Chondrocyte (in vitro differentiated cells): ENCODE measurements around the gene LTBP2. TPM values are rescaled to one million over a fixed set of nuclear protein-coding genes. Genes with fewer than 3 reads are reported as not detected.

Experiments used
- DNase-seq: peaks from one replicate; pipeline ENCODE4 v3.0.0; 2021; ENCODE audit warnings: mixed read lengths, low spot score
- H3K27ac Mint-ChIP-seq: one replicate; pipeline ENCODE4 v1.8.0; 2021; ENCODE audit warnings: mild to moderate bottlenecking, moderate library complexity, mixed read lengths; ENCODE audit not compliant: unreplicated experiment
- H3K27me3 Mint-ChIP-seq: 2 replicates; pipeline ENCODE4 v1.8.0; 2021; ENCODE audit warnings: low read depth, mixed read lengths
- H3K36me3 Mint-ChIP-seq: 2 replicates; pipeline ENCODE4 v1.8.0; 2021; ENCODE audit warnings: low read depth, mixed read lengths
- H3K4me1 Mint-ChIP-seq: 2 replicates; pipeline ENCODE4 v1.8.0; 2021; ENCODE audit warnings: low read depth, mild to moderate bottlenecking, mixed read lengths
- H3K4me3 Mint-ChIP-seq: one replicate; pipeline ENCODE4 v1.8.0; 2021; ENCODE audit warnings: mild to moderate bottlenecking, moderate library complexity, mixed read lengths; ENCODE audit not compliant: unreplicated experiment
- H3K9me3 Mint-ChIP-seq: 2 replicates; pipeline ENCODE4 v1.8.0; 2021; ENCODE audit warnings: low read depth, mixed read lengths
- CTCF ChIP-seq: fragments of 200-600 bp; sonication (generic); IDR thresholded peaks from 2 replicates; pipeline ENCODE4 v1.5.0; 2021; ENCODE audit warnings: antibody characterized with exemption, mild to moderate bottlenecking, moderate library complexity
- total RNA-seq: library from RNA; stranded (reverse); gene quantifications from 3 replicates; pipeline ENCODE4 v1.2.1, GENCODE V29; 2021

The LTBP2 gene
- total RNA-seq, 1 donor from 2014 or later, result 215 TPM

- Mint-ChIP-seq H3K27me3 (no peaks in the 10 kb centered on the region), H3K4me1 (peaks cover 93% of the 10 kb centered on the region), H3K4me3 (no peak overlapping the region), H3K27ac (peak overlapping the region; percentile 100), H3K36me3 (no peaks in the 10 kb centered on the region), H3K9me3 (no peaks in the 10 kb centered on the region)
- TF ChIP-seq CTCF, result no peak
- no peak for DNase-seq
Measured at GRCh38 chr14:74574090-74574433, 38.0 kb downstream of the LTBP2 start.

GRCh38 chr14:74573421-74574089 is 38.5 kb downstream of the LTBP2 start:
- peak; percentile 33 for TF ChIP-seq CTCF
- DNase-seq, result peak; percentile 43
- no peak overlapping the region for H3K4me3 Mint-ChIP-seq
- H3K36me3 Mint-ChIP-seq, result no peaks in the 10 kb centered on the region
- H3K9me3 Mint-ChIP-seq, result no peaks in the 10 kb centered on the region
- peaks cover 97% of the 10 kb centered on the region for H3K4me1 Mint-ChIP-seq
- H3K27ac Mint-ChIP-seq, result peak overlapping the region; percentile 100
- no peaks in the 10 kb centered on the region for H3K27me3 Mint-ChIP-seq

- no peak for TF ChIP-seq CTCF
- Mint-ChIP-seq H3K9me3 (no peaks in the 10 kb centered on the region), H3K4me1 (peaks cover 99% of the 10 kb centered on the region), H3K27me3 (no peaks in the 10 kb centered on the region), H3K27ac (peak overlapping the region; percentile 100), H3K36me3 (no peaks in the 10 kb centered on the region), H3K4me3 (peak overlapping the region; percentile 75)
- DNase-seq, result peak; percentile 74
Measured at GRCh38 chr14:74572726-74573301, 39.2 kb downstream of the LTBP2 start.

- Mint-ChIP-seq H3K36me3 (no peaks in the 10 kb centered on the region), H3K27ac (peak overlapping the region; percentile 100), H3K4me1 (peaks cover 99% of the 10 kb centered on the region), H3K27me3 (no peaks in the 10 kb centered on the region), H3K4me3 (peak overlapping the region; percentile 75), H3K9me3 (no peaks in the 10 kb centered on the region)
- DNase-seq, result peak; percentile 47
- TF ChIP-seq CTCF, result no peak
Measured at GRCh38 chr14:74571901-74572725, 39.9 kb downstream of the LTBP2 start.

- no peak for TF ChIP-seq CTCF
- peak overlapping the region; percentile 75 for H3K4me3 Mint-ChIP-seq
- peak; percentile 91 for DNase-seq
- peaks cover 99% of the 10 kb centered on the region for H3K4me1 Mint-ChIP-seq
- H3K9me3 Mint-ChIP-seq, result no peaks in the 10 kb centered on the region
- H3K27ac Mint-ChIP-seq, result peak overlapping the region; percentile 100
- H3K36me3 Mint-ChIP-seq, result no peaks in the 10 kb centered on the region
- no peaks in the 10 kb centered on the region for H3K27me3 Mint-ChIP-seq
Measured at GRCh38 chr14:74571441-74571841, 40.6 kb downstream of the LTBP2 start.
